Measurements from ENCODE around the gene HTRA1.

HTRA1 gene

GRCh38 chr10:122487174-122487765 is 25.9 kb downstream of the HTRA1 start:
- DNase-seq = peak; percentile 42
- no peaks in the 10 kb centered on the region for H3K27me3 ChIP-seq (ENCODE audit: insufficient read depth, low read depth, severe bottlenecking)
- H3K27ac ChIP-seq = no peak overlapping the region
- no peaks in the 10 kb centered on the region for H3K36me3 ChIP-seq
- peak overlapping the region; percentile 5; the same call in 1 of the 2 replicates for H3K4me3 ChIP-seq (ENCODE audit: low read depth, low read length)
- TF ChIP-seq CTCF (IDR thresholded peaks at IDR 0.05; ENCODE audit: low read depth, low read length) = no peak
- H3K9me3 ChIP-seq (ENCODE audit: severe bottlenecking) = no peaks in the 10 kb centered on the region

- no peaks in the 10 kb centered on the region for H3K36me3 ChIP-seq
- H3K9me3 ChIP-seq (ENCODE audit: severe bottlenecking) = no peaks in the 10 kb centered on the region
- H3K4me3 ChIP-seq (ENCODE audit: low read depth, low read length) = no peak overlapping the region
- H3K27me3 ChIP-seq (ENCODE audit: insufficient read depth, low read depth, severe bottlenecking) = no peaks in the 10 kb centered on the region
- H3K27ac ChIP-seq = no peak overlapping the region
- TF ChIP-seq CTCF (IDR thresholded peaks at IDR 0.05; ENCODE audit: low read depth, low read length) = no peak
- no peak for DNase-seq
Observed at GRCh38 chr10:122490268-122490667, 28.9 kb downstream of the HTRA1 start.

- Histone ChIP-seq H3K36me3 (no peaks in the 10 kb centered on the region), H3K27me3 (ENCODE audit: insufficient read depth, low read depth, severe bottlenecking) (no peaks in the 10 kb centered on the region), H3K4me3 (ENCODE audit: low read depth, low read length) (no peak overlapping the region), H3K9me3 (ENCODE audit: severe bottlenecking) (no peaks in the 10 kb centered on the region), H3K27ac (no peak overlapping the region)
- TF ChIP-seq CTCF (IDR thresholded peaks at IDR 0.05; ENCODE audit: low read depth, low read length) = no peak
- no peak for DNase-seq
Observed at GRCh38 chr10:122490786-122491680, 29.7 kb downstream of the HTRA1 start.

- no peak for TF ChIP-seq CTCF (IDR thresholded peaks at IDR 0.05; ENCODE audit: low read depth, low read length)
- no peaks in the 10 kb centered on the region for H3K27me3 ChIP-seq (ENCODE audit: insufficient read depth, low read depth, severe bottlenecking)
- no peaks in the 10 kb centered on the region for H3K36me3 ChIP-seq
- H3K27ac ChIP-seq = no peak overlapping the region
- H3K4me3 ChIP-seq (ENCODE audit: low read depth, low read length) = no peak overlapping the region
- no peaks in the 10 kb centered on the region for H3K9me3 ChIP-seq (ENCODE audit: severe bottlenecking)
- no peak for DNase-seq
Observed at GRCh38 chr10:122492006-122492405, 30.7 kb downstream of the HTRA1 start.

- no peak for TF ChIP-seq CTCF (IDR thresholded peaks at IDR 0.05; ENCODE audit: low read depth, low read length)
- DNase-seq = no peak
- H3K27ac ChIP-seq = no peak overlapping the region
- no peaks in the 10 kb centered on the region for H3K27me3 ChIP-seq (ENCODE audit: insufficient read depth, low read depth, severe bottlenecking)
- H3K36me3 ChIP-seq = no peaks in the 10 kb centered on the region
- H3K4me3 ChIP-seq (ENCODE audit: low read depth, low read length) = no peak overlapping the region
- no peaks in the 10 kb centered on the region for H3K9me3 ChIP-seq (ENCODE audit: severe bottlenecking)
Observed at GRCh38 chr10:122492999-122493481, 31.7 kb downstream of the HTRA1 start.

Measured in WERI-Rb-1 (cell line).